Trophoblast cell (in vitro differentiated cells and primary cell): ENCODE measurements around the gene DTNA.
A peak's percentile ranks its signal among the peaks of the same experiment; 100 is the strongest.
"Not testable (repeated sequence)": the region's sequence is repeated elsewhere in the genome, so short reads cannot be mapped to it uniquely, and the experiment has no call there.

Experiments used
- DNase-seq, 2 donors: peaks; one replicate each; pipeline ENCODE4 v3.0.0-alpha.2; 2016
- H2AFZ ChIP-seq: 2 replicates; pipeline ENCODE4 v1.6.1; 2013; ENCODE audit warnings: low read length, moderate library complexity, mild to moderate bottlenecking; ENCODE audit not compliant: insufficient read depth, poor library complexity
- H2AK5ac ChIP-seq: 2 replicates; pipeline ENCODE4 v1.6.1; 2013; ENCODE audit warnings: mild to moderate bottlenecking, low read length
- H2BK120ac ChIP-seq: 2 replicates; pipeline ENCODE4 v1.6.1; 2013; ENCODE audit warnings: low read length, mild to moderate bottlenecking, moderate library complexity; ENCODE audit not compliant: insufficient read depth, poor library complexity
- H2BK12ac ChIP-seq: 2 replicates; pipeline ENCODE4 v1.6.1; 2013; ENCODE audit warnings: mild to moderate bottlenecking, low read length, moderate library complexity
- H2BK5ac ChIP-seq: 2 replicates; pipeline ENCODE4 v1.6.1; 2013; ENCODE audit warnings: low read length, low read depth, moderate library complexity, mild to moderate bottlenecking; ENCODE audit not compliant: poor library complexity
- H3K14ac ChIP-seq: 2 replicates; pipeline ENCODE4 v1.6.1; 2013; ENCODE audit warnings: mild to moderate bottlenecking, low read length
- H3K18ac ChIP-seq: 2 replicates; pipeline ENCODE4 v1.6.1; 2013; ENCODE audit warnings: mild to moderate bottlenecking, low read length
- H3K23ac ChIP-seq: 2 replicates; pipeline ENCODE4 v1.6.1; 2013; ENCODE audit warnings: low read length
- H3K27ac ChIP-seq: 2 replicates; pipeline ENCODE4 v1.5.1; 2013; ENCODE audit warnings: low read depth, mild to moderate bottlenecking, inconsistent platforms, low read length, moderate library complexity
- H3K27me3 ChIP-seq: 2 replicates; pipeline ENCODE4 v1.6.1; 2013; ENCODE audit warnings: inconsistent platforms, mild to moderate bottlenecking, low read length, moderate library complexity; ENCODE audit not compliant: insufficient read depth
- H3K36me3 ChIP-seq, 2 experiments: 1 replicate in 1 of 2; 2 replicates in 1 of 2; pipeline ENCODE4 v1.6.1; 2013; ENCODE audit warnings: low read length in 2 of 2, mild to moderate bottlenecking in 2 of 2, moderate library complexity in 1 of 2; ENCODE audit not compliant: insufficient read depth in 2 of 2, control insufficient read depth in 1 of 2
- H3K4ac ChIP-seq: 2 replicates; pipeline ENCODE4 v1.6.1; 2013; ENCODE audit warnings: low read depth, mild to moderate bottlenecking, low read length, moderate library complexity
- H3K4me1 ChIP-seq, 2 experiments: 1 replicate in 1 of 2; 2 replicates in 1 of 2; pipeline ENCODE4 v1.6.1; 2013; ENCODE audit warnings: low read length in 2 of 2, mild to moderate bottlenecking in 2 of 2, moderate library complexity in 1 of 2; ENCODE audit not compliant: insufficient read depth in 2 of 2, control insufficient read depth in 1 of 2
- H3K4me2 ChIP-seq: 2 replicates; pipeline ENCODE4 v1.6.1; 2013; ENCODE audit warnings: inconsistent platforms, mild to moderate bottlenecking, low read length, moderate library complexity
- H3K4me3 ChIP-seq: 2 replicates; pipeline ENCODE4 v1.5.1; 2013; ENCODE audit warnings: mild to moderate bottlenecking, low read depth, low read length, inconsistent platforms
- H3K79me1 ChIP-seq: one replicate; pipeline ENCODE4 v1.6.1; 2013; ENCODE audit warnings: low read length
- H3K79me2 ChIP-seq: 2 replicates; pipeline ENCODE4 v1.6.1; 2013; ENCODE audit warnings: low read length, mild to moderate bottlenecking; ENCODE audit not compliant: control insufficient read depth, insufficient read depth, poor library complexity
- H3K9ac ChIP-seq: 2 replicates; pipeline ENCODE4 v1.6.1; 2013; ENCODE audit warnings: mild to moderate bottlenecking, low read length
- H3K9me3 ChIP-seq: 2 replicates; pipeline ENCODE4 v1.6.1; 2013; ENCODE audit warnings: low read depth, mild to moderate bottlenecking, control low read depth, inconsistent platforms, low read length; ENCODE audit not compliant: insufficient read depth
- H4K12ac ChIP-seq: 2 replicates; pipeline ENCODE4 v1.6.1; 2013; ENCODE audit warnings: low read depth, mild to moderate bottlenecking, low read length, moderate library complexity
- H4K8ac ChIP-seq: 2 replicates; pipeline ENCODE4 v1.6.1; 2013; ENCODE audit warnings: low read depth, mild to moderate bottlenecking, low read length, moderate library complexity
- H4K91ac ChIP-seq: one replicate; pipeline ENCODE4 v1.6.1; 2013; ENCODE audit warnings: low read depth, mild to moderate bottlenecking, low read length, moderate library complexity
- WGBS: extraction: QIAGEN DNeasy Blood & Tissue Kit; methylation state at CpG from one replicate; pipeline ENCODE4 v1.1.7; 2013; ENCODE audit warnings: missing lambda C conversion rate; ENCODE audit not compliant: insufficient read length, insufficient coverage; ENCODE audit errors: extremely low coverage; 5-methylcytosine and 5-hydroxymethylcytosine counted together

The DTNA gene

DNA sequence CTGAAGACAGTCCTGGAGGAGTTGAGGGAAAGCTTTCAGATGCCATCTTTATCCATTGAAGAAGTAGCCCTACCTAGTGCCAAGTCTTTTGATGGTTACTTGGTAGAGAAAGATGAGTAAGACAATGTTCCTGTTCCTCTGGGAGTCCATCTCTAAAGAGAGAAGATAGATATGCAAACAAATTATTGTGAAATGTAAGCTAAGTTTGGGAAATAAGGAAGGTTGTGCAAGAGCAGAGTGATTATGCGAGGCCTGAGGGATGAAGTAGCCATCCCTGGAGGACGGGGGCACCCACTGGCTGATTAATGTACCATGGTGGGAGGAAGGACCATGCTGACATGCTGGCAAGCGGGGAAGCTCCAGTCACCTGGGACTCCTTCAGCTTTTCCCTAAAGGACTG, 994 bp upstream of the DTNA start:
- WGBS, result no CpG with 5 or more reads among the region's 3 CpGs
- Histone ChIP-seq H3K27ac (no peak overlapping the region), H3K79me1 (no peaks in the 10 kb centered on the region), H3K14ac (no peak overlapping the region), H3K23ac (no peak overlapping the region), H3K18ac (no peak overlapping the region), H4K8ac (no peak overlapping the region), H3K4me3 (no peak overlapping the region), H3K9me3 (no peaks in the 10 kb centered on the region), H3K4me2 (no peak overlapping the region), H3K4ac (no peak overlapping the region), H2AFZ (no peak overlapping the region), H4K12ac (no peak overlapping the region), H3K79me2 (no peaks in the 10 kb centered on the region), H3K9ac (no peak overlapping the region), H2BK12ac (no peak overlapping the region), H2BK5ac (no peak overlapping the region), H3K4me1 (no peaks in the 10 kb centered on the region), H2BK120ac (no peak overlapping the region), H2AK5ac (no peak overlapping the region), H3K27me3 (no peaks in the 10 kb centered on the region), H3K36me3 (no peaks in the 10 kb centered on the region), H4K91ac (no peak overlapping the region)
- peak; percentile 25 to 65 for DNase-seq

DNA sequence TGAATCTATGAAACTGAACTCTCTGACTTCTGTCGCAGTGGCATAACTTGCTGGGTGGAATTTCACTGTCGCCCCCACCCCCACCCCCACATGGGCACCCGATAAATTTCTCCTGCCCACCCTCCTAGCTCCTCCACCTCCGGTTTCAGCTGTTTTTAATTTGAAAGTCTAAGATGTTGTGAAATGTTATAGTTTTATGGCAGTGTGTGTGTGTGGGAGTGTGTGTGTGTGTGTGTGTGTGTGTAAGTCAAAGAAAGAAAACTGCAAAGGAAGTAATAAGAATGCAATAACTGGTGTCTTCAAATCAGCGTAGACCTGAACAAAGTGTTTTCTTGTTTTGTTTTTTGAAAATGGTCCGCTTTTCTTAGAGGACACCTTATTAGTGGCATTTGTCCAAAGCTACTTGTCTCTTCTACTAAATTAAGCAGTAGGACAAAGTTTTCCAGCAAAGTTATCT, 388 bp downstream of the DTNA start:
- Histone ChIP-seq H3K36me3 (no peaks in the 10 kb centered on the region), H3K4ac (no peak overlapping the region), H4K8ac (no peak overlapping the region), H3K18ac (no peak overlapping the region), H3K4me3 (no peak overlapping the region), H3K4me2 (no peak overlapping the region), H4K91ac (no peak overlapping the region), H3K23ac (no peak overlapping the region), H2AK5ac (no peak overlapping the region), H3K14ac (no peak overlapping the region), H3K4me1 (no peaks in the 10 kb centered on the region), H3K9me3 (no peaks in the 10 kb centered on the region), H2AFZ (no peak overlapping the region), H3K79me2 (no peaks in the 10 kb centered on the region), H3K79me1 (no peaks in the 10 kb centered on the region), H3K9ac (no peak overlapping the region), H4K12ac (no peak overlapping the region), H2BK12ac (no peak overlapping the region), H2BK120ac (no peak overlapping the region), H2BK5ac (no peak overlapping the region), H3K27ac (no peak overlapping the region), H3K27me3 (no peaks in the 10 kb centered on the region)
- DNase-seq, result no peak
- WGBS, result no CpG with 5 or more reads among the region's 6 CpGs

GRCh38 chr18:34710934-34711333, 836 bp downstream of the DTNA start:
- H3K23ac ChIP-seq, result no peak overlapping the region
- no peak overlapping the region for H3K18ac ChIP-seq
- no peaks in the 10 kb centered on the region for H3K4me1 ChIP-seq
- no peak overlapping the region for H2BK120ac ChIP-seq
- H3K4me3 ChIP-seq, result no peak overlapping the region
- H3K4ac ChIP-seq, result no peak overlapping the region
- no peak overlapping the region for H3K4me2 ChIP-seq
- H3K79me1 ChIP-seq, result no peaks in the 10 kb centered on the region
- no peaks in the 10 kb centered on the region for H3K27me3 ChIP-seq
- no peak for DNase-seq
- no peak overlapping the region for H3K27ac ChIP-seq
- H2AK5ac ChIP-seq, result no peak overlapping the region
- H2BK5ac ChIP-seq, result no peak overlapping the region
- WGBS, result no CpG with 5 or more reads among the region's 5 CpGs
- H2BK12ac ChIP-seq, result no peak overlapping the region
- no peak overlapping the region for H2AFZ ChIP-seq
- no peak overlapping the region for H4K12ac ChIP-seq
- H4K91ac ChIP-seq, result no peak overlapping the region
- H3K36me3 ChIP-seq, result no peaks in the 10 kb centered on the region
- H3K79me2 ChIP-seq, result no peaks in the 10 kb centered on the region
- no peak overlapping the region for H3K9ac ChIP-seq
- H3K14ac ChIP-seq, result no peak overlapping the region
- H3K9me3 ChIP-seq, result no peaks in the 10 kb centered on the region
- no peak overlapping the region for H4K8ac ChIP-seq

- H3K9me3 ChIP-seq, H2BK120ac ChIP-seq, H3K4ac ChIP-seq, H3K27ac ChIP-seq, H3K79me1 ChIP-seq, H2AFZ ChIP-seq, H3K23ac ChIP-seq, H4K8ac ChIP-seq, H3K36me3 ChIP-seq, H4K91ac ChIP-seq, H3K4me2 ChIP-seq, H2BK5ac ChIP-seq, H3K18ac ChIP-seq, H3K14ac ChIP-seq, H3K79me2 ChIP-seq, H3K4me1 ChIP-seq, H2AK5ac ChIP-seq, H3K27me3 ChIP-seq, H3K4me3 ChIP-seq, H4K12ac ChIP-seq, H3K9ac ChIP-seq, H2BK12ac ChIP-seq, DNase-seq: not testable (repeated sequence)
- WGBS, result no CpG with 5 or more reads among the region's 14 CpGs
Measured at GRCh38 chr18:34716111-34716510, 6.0 kb downstream of the DTNA start.
